Measurements from ENCODE around the gene PGP. TPM values are rescaled to one million over a fixed set of nuclear protein-coding genes. Genes with fewer than 3 reads are reported as not detected.

The PGP gene
- total RNA-seq, 4 donors from 2014 or later: 2.6 to 14.4 (median 10.4) TPM

- intact Hi-C loops (cut with DNase I; ENCODE audit: low total_unique reads): loop anchor here (10.0 kb wide), 1 partner anchor 59 kb away; the partner anchor contains the start of gene TRAF7
- DNase-seq: no peak
- Histone ChIP-seq H3K27ac (peak overlapping the region; percentile 13 to 71), H3K4me3 (peak overlapping the region; percentile 23 to 74), H3K36me3 (no peaks in the 10 kb centered on the region), H3K9me3 (no peaks in the 10 kb centered on the region), H3K27me3 (no peaks in the 10 kb centered on the region), H3K4me1 (peaks cover 0 to 12% of the 10 kb centered on the region in 2 donors)
- TF ChIP-seq POLR2A (IDR thresholded peaks at IDR 0.05) (peak in 1 of 2 donors; percentile 30), CTCF (IDR thresholded peaks at IDR 0.05) (no peak)
Observed at GRCh38 chr16:2213817-2214718, 572 bp downstream of the PGP start.

- Histone ChIP-seq H3K4me1 (peaks cover 0 to 12% of the 10 kb centered on the region in 2 donors), H3K36me3 (no peaks in the 10 kb centered on the region), H3K4me3 (no peak overlapping the region), H3K27ac (no peak overlapping the region), H3K27me3 (no peaks in the 10 kb centered on the region), H3K9me3 (no peaks in the 10 kb centered on the region)
- TF ChIP-seq POLR2A (IDR thresholded peaks at IDR 0.05) (no peak), CTCF (IDR thresholded peaks at IDR 0.05) (no peak)
- intact Hi-C loops (cut with DNase I; ENCODE audit: low total_unique reads): loop anchor here (10.0 kb wide), 1 partner anchor 58 kb away; the partner anchor contains the start of gene TRAF7
- no peak for DNase-seq
Observed at GRCh38 chr16:2212362-2213324, 2.0 kb downstream of the PGP start.

- intact Hi-C loops (cut with DNase I; ENCODE audit: low total_unique reads): loop anchor here (10.0 kb wide), 1 partner anchor 57 kb away; the partner anchor contains the start of gene TRAF7
- H3K9me3 ChIP-seq: no peaks in the 10 kb centered on the region
- no peaks in the 10 kb centered on the region for H3K27me3 ChIP-seq
- H3K4me1 ChIP-seq: peaks cover 0 to 12% of the 10 kb centered on the region in 2 donors
- H3K27ac ChIP-seq: no peak overlapping the region
- no peaks in the 10 kb centered on the region for H3K36me3 ChIP-seq
- no peak for DNase-seq
- no peak overlapping the region for H3K4me3 ChIP-seq
- TF ChIP-seq POLR2A (IDR thresholded peaks at IDR 0.05) (no peak), CTCF (IDR thresholded peaks at IDR 0.05) (no peak)
Observed at GRCh38 chr16:2211923-2212347, 2.7 kb downstream of the PGP start.

- H3K36me3 ChIP-seq: no peaks in the 10 kb centered on the region
- H3K27me3 ChIP-seq: no peaks in the 10 kb centered on the region
- intact Hi-C loops (cut with DNase I; ENCODE audit: low total_unique reads): loop anchor here (10.0 kb wide), 1 partner anchor 56 kb away; the partner anchor contains the start of gene TRAF7
- DNase-seq: no peak
- no peaks in the 10 kb centered on the region for H3K9me3 ChIP-seq
- H3K27ac ChIP-seq: no peak within 1 kb of the TSS
- peaks cover 0 to 15% of the 10 kb centered on the region in 2 donors for H3K4me1 ChIP-seq
- TF ChIP-seq CTCF (IDR thresholded peaks at IDR 0.05): no peak
- TF ChIP-seq POLR2A (IDR thresholded peaks at IDR 0.05): no peak
- H3K4me3 ChIP-seq: no peak within 1 kb of the TSS
Observed at GRCh38 chr16:2210386-2211365, 4.0 kb downstream of the PGP start, which contains the start of gene BRICD5. BRICD5 (minus strand) TSS chr16:2210863; CDS start chr16:2210833, 30 bp downstream.

Measured in uterus (tissue), 4 donors.